ENCODE measurements around the gene SLCO2A1.

Gene SLCO2A1

DNA sequence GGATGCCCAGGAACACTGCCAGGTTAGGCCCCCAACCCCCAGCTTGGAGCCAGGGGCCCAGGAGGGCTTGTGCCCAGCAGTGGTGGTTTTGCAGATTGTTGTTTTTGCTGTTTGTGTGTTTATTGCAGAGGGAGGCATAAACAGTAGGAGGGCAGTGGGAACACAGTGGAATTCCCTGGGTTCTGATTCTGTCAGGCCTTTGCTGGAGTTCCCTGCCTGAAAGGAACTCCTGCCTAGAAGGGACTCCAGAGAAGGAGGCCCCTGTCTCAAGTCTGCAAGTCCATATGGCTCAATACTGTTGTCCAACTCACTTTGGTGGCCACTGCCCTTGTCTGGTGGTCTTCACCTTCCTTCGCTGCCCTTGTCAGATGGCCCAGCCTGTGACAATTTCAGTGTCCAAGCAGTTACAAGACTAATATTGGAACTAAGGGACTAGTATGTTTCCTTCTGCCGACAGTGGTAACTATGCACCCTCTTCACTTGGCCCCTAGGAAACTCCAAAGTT lies 86.6 kb downstream of the SLCO2A1 start:
- TF ChIP-seq GATA2 (IDR thresholded peaks at IDR 0.05; ENCODE audit: low read depth, low read length) (no peak), GATA3 (IDR thresholded peaks at IDR 0.05; ENCODE audit: low read depth, low read length) (no peak)

DNA sequence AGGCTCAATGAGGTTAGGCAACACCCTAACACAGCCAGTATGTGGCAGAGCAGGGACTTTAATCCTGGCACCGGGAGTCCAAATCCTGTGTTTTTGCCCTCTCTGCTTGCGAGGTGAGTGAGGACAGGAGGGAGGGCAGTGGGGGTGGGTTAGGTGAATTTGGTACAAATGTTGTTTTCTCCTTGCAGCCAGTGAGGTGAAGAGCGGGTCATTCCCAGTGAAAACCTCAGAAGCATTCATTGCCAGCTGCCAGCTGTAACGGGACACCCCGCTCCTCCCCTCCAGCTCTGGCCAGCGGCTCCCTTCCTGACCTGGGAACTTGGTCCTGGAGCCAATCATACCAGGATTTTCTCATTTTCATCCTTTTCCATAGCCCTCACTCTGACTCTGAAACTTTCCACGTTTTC lies 88.3 kb downstream of the SLCO2A1 start:
- TF ChIP-seq GATA2 (IDR thresholded peaks at IDR 0.05; ENCODE audit: low read depth, low read length) (no peak), GATA3 (IDR thresholded peaks at IDR 0.05; ENCODE audit: low read depth, low read length) (no peak)

DNA sequence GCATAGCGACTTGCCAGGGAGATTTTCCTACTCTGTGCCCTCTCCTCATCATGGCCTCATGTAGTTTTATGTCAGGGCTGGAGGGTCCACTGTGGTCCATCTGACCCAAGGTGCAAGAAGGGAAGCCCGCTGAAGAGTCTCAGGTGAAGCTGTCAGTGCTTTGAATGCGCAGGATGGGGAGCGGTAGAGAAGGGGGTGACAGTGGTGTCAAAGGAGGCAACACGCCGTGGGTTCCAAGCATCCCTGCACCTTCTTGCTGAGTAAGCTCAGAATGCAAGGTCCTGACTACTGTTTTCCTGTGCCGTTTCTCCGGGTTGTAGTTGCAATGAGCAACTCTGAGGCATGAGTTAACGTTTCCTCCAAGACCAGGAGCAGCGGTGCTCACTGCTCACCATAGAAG lies 89.2 kb downstream of the SLCO2A1 start:
- TF ChIP-seq GATA3 (IDR thresholded peaks at IDR 0.05; ENCODE audit: low read depth, low read length), result no peak
- TF ChIP-seq GATA2 (IDR thresholded peaks at IDR 0.05; ENCODE audit: low read depth, low read length), result no peak

DNA sequence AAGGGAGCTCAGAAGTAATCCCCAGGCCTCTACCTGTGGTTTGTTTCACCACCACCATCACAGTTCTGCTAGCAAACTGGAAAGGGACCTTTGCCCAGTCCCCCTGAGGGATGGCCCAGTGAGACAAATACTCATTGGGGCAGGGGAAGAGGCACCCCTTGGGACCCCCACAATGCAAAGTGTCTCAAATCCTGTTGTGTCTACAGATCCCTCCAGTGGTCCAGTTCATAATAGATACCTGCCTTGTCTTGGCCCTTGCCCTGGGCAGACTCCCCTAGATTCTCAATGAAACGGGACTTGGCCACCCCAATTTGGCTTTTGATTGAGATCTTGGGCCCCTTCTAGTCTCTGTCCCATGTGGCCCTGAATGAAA lies 90.3 kb downstream of the SLCO2A1 start:
- TF ChIP-seq GATA3 (IDR thresholded peaks at IDR 0.05; ENCODE audit: low read depth, low read length) (no peak), GATA2 (IDR thresholded peaks at IDR 0.05; ENCODE audit: low read depth, low read length) (no peak)

DNA sequence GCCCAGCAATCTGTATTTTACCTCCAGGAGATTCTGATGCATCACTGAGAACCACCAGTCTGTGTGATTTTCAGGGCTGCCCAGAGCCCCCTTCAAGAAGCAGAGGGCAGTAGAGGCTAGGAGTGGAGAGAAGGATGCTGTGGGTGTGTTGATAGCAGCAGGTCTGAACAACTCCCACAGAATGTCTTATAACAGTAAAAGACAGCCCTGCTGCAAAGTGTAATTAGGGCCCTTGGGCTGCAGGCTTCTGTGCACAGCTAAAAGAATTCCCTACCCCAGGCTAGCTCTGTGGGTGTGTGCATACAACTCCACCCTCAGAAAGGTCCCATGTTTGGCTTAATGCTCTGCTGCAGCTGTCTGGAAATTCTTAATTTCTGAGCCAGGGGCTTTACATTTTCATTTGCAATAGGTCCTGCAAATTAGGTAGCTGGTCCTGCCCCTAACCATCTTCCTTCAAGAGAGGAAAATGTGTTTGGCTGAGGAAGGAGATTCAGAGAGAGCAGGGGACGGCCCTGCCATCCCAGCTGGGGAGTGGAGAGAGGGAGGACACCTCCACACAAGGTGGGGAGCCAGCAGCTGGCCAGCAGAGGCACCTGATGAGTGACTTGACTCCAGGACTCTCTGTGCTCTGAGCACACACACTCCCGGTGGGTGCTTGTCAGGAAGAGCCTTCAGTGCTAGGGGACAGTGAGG lies 90.8 kb downstream of the SLCO2A1 start:
- no peak for TF ChIP-seq GATA3 (IDR thresholded peaks at IDR 0.05; ENCODE audit: low read depth, low read length)
- no peak for TF ChIP-seq GATA2 (IDR thresholded peaks at IDR 0.05; ENCODE audit: low read depth, low read length)

DNA sequence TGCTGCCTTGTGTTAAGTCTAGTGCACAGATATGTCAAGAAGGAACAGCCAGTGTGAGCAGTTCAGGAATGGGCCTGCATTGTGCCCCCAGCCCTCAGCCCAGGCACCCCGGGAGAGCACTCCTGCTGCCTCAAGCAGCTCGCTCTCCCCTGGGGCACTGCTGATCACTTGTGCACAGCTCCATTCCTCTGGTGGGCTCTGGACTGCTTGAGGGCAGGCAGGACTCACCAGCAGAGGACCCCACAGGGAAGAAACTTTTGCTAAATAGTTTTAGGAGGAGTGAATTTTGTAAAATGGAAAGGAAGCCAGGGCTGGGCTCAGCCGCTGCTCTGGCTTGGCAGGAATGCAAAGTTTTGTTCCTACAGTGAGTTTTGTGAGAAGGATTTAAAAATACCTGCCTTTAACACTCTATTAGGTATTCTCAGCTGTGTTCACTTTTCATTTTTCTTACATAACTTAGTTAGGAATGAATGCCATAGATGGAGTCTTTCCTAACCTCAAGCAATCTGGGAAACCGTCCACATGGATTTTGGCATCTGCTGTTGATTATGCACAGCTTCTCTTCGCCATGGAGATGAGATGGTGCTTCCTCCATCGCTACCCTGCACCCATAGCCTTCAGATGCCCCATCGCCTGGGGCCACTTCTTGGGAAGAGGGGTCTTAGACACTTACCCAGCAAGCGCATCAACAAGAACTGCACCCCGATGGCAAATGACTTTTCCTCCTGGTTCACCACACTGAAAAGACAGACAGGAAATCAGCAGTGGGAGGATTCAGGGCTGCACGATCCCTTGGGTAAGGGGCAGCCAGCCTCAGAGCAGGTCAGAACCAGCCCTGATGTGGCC lies 91.7 kb downstream of the SLCO2A1 start:
- TF ChIP-seq GATA2 (IDR thresholded peaks at IDR 0.05; ENCODE audit: low read depth, low read length), result no peak
- no peak for TF ChIP-seq GATA3 (IDR thresholded peaks at IDR 0.05; ENCODE audit: low read depth, low read length)

DNA sequence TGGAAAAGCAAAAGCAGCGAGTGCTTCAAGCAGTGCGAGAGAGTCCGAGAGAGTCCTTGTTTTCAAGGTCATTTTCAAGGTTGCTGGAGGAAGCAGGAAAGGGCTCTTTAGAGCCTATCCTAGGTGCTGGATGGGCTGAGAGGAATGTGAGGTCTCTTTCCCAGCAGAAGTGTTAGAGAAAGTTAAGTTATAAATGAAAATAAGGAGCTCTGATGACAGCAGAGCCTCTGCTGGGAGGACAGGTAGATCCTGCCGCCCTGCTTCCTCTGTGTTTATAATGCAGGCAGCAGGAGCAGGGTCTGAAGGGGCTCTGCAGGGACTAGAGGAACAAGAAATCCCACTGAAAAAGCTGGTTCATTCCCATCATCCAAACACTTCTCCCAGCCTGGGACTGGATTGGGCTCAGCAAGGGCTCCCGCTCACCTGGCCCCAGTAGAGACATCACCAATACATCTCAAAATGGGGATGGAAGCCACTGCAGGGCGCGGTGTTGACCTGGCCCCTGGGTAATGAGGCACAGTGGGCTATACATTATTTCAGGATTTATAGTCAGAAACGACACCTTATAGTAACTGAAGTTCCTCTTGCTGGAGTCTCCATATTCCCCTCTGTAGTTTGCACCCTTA lies 92.6 kb downstream of the SLCO2A1 start:
- no peak for TF ChIP-seq GATA3 (IDR thresholded peaks at IDR 0.05; ENCODE audit: low read depth, low read length)
- TF ChIP-seq GATA2 (IDR thresholded peaks at IDR 0.05; ENCODE audit: low read depth, low read length), result no peak

DNA sequence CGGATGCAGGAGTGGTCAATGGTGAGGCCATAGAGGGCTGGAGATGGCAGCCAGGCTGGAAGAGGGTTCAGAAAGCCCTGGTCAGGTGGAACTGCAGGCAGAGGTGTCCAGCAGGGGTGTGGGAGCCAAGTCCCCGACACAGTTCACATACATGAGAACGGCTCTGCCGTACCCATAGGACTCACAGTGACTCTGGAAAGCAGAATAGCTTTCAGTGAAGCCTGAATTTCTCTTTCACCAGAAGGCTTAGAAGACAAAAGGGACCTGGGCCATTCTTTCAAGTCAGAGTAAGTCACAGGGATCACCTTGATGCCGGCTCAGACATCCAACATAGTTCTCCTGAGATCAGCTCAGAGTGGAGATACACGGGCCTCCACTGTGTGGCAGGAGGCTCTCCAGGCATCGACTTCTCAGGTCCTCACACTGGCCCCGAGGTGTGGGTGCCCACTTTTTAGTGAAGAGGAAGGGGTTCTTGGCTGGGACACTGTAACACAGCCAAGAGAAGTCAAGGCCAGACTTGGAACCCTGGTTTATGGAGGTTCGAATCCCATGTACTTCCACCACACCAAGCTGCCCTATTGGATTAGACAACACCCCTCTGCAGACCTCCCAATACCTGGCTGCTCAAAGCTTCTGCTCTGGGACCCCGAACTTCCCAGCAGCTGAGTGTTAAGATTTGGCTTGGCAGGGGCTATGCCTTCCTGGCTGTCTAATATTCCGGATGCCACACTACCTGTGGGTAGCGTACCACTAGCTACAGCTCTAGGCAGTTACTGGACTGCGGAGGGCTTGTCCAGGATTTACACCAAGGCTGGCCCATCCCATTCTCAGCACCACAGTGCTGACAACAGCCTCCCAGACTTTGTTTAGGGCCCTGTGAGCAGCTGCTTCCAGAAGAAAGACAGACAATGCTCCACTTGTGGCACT lies 93.6 kb downstream of the SLCO2A1 start:
- TF ChIP-seq GATA3 (IDR thresholded peaks at IDR 0.05; ENCODE audit: low read depth, low read length), result no peak
- no peak for TF ChIP-seq GATA2 (IDR thresholded peaks at IDR 0.05; ENCODE audit: low read depth, low read length)

DNA sequence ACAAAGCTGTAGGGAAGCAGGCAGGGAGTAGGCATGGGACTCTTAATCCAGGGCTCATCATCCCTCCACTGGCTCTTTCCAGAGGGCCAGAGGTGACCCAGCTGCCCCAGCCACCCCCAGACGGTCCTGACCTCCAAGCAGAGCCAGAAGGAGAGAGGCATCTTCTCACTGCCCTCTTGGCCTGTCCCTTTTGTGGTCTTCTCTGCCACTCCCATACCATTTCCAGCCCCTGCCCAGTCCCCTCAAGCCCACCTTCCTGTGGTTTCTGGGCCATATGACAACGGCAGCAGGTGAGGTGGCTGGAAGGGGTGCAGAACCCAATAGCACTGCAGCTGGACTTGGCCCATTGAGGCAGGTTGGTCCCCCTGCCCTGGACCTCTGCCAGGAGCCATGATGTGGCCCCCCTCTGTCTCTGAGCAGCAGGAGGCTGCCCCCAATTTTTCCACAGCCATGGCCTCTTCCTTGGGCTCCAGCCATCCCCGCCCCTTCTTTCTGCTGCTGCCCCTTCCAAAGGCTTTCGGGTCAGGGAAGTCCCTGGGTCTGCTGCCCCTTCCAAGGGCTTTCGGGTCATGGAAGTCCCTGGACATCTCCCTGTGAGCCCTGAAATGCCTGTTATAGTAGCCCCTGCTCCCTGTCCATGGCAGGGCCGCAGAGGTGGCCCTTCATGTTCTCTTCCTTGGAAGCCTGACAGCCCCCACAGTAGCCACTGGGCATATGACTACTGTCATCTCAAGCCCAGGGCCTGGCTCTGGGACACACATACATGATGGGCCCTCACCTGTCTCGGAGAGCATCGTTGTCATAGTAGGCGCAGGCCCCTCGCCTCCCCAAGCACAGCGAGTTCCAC lies 94.5 kb downstream of the SLCO2A1 start:
- TF ChIP-seq GATA3 (IDR thresholded peaks at IDR 0.05; ENCODE audit: low read depth, low read length), result no peak
- TF ChIP-seq GATA2 (IDR thresholded peaks at IDR 0.05; ENCODE audit: low read depth, low read length), result no peak

DNA sequence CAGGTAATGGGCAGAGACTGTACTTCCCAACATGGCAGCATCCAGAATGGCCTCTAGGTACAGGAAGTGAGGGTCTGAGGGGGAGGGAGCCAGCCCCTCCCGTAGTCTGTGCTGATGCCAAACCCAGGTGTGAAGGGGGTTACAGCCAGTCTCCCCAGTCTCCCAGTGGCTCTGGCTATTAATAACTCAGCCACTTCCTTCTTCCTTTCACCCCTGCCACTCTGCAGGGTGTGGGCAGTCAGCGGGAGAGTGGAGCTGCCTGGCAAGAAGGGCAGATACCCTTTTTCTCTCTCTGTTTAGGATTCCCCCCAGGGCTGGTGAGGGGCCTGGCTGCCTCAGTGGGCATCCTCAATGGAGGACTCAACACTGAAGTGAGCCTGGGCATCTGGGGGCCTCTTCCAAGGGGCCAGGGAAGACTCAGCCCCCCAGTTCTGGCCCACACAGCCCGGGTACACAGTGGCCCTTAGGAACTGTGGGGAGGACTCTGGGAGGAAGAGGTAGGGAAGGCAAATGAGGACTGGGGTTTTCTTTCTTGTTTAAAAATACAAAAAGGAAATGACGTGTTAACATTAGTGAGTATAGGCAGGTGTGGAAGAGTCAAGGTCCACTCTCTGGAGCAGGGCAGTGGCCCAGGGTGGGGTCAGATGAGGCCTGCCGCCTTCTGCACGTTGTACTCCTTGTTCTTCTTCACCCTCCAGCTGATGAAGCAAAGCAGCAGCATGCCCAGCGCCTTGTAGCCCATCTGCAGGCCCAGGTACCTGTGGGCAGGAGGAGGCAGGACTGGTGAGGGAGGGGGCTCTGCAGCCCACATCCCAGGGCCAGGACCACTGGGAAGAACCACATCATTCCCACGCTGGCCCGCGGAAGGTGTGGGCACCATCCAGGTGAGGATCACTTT lies 95.4 kb downstream of the SLCO2A1 start:
- TF ChIP-seq GATA2 (IDR thresholded peaks at IDR 0.05; ENCODE audit: low read depth, low read length), result no peak

DNA sequence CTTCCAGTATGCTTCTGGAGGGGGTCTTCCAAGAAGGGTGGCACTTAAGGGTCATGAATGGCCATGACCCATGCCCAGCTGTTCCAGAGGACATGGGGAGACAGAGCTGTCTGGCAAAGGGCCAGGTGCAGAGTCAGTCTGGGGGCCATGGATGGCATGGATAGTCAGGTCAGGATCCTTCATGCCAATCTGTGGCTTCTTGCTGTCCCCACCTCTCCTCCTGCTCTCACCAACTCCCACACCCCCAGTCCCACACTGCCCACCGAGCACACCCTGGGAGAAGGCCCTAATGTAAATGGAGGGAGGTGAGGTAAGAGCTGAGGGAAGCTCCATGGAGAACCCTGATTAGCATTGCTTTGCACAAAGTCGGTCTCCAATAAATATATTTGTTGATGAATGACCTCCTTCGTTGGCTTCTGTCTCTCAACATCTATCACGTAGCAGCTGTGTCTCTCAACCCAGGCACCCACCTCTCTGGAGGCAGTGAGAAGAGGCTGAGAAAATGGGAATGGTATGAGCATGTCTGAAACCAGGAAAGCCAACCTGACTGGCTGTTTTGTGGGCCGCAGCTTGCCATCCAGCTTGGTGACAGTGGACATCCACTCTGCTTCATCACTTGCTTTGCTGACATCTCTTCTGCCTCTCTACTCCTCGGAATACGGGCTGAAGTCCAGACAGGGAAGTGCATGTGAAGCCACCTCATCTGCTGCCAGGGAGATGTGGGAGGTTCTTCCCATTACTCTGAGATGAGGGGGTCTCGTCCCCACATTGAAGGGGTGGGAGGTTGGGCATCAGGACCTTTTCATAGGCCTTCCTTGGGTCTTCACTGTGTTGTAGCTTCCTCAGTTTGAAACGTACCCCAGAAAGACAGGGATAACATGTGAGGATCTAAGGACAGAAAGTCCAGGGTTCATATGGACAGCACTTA lies 96.4 kb downstream of the SLCO2A1 start:
- TF ChIP-seq GATA2 (IDR thresholded peaks at IDR 0.05; ENCODE audit: low read depth, low read length), result no peak
- no peak for TF ChIP-seq GATA3 (IDR thresholded peaks at IDR 0.05; ENCODE audit: low read depth, low read length)

Data from SH-SY5Y (cell line).